NCI-H1417 treated with DMSO at 0.1 percent for 48 hours (cell line): ENCODE data around the gene SCTR.
"Not testable (repeated sequence)": the region's sequence is repeated elsewhere in the genome, so short reads cannot be mapped to it uniquely, and the experiment has no call there.

ENCODE experiments used
- DNase-seq: peaks from one replicate; lab custom pipeline; 2025; lab: John Stamatoyannopoulos, UW

The SCTR gene

DNA sequence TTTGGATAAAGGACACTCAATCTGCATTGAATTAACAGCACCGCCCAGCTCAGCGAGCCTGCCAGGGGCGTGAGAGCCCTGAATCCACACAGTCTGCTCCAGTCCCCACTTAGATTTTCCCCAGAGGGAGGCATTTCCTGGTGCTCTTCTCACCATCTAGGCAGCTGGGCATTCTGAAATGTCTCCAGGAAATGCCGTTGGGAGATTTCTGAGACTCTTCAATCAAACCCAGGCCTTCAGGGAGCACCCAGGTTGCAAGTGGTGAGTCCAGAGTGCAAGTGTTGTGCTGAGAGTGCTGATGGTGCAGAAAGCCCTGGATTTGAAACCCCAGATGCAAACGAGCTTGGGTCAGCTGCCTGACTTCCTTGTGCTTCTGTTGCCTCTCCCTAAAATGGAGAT is 116.1 kb downstream of the SCTR start:
- DNase-seq = no peak

DNA sequence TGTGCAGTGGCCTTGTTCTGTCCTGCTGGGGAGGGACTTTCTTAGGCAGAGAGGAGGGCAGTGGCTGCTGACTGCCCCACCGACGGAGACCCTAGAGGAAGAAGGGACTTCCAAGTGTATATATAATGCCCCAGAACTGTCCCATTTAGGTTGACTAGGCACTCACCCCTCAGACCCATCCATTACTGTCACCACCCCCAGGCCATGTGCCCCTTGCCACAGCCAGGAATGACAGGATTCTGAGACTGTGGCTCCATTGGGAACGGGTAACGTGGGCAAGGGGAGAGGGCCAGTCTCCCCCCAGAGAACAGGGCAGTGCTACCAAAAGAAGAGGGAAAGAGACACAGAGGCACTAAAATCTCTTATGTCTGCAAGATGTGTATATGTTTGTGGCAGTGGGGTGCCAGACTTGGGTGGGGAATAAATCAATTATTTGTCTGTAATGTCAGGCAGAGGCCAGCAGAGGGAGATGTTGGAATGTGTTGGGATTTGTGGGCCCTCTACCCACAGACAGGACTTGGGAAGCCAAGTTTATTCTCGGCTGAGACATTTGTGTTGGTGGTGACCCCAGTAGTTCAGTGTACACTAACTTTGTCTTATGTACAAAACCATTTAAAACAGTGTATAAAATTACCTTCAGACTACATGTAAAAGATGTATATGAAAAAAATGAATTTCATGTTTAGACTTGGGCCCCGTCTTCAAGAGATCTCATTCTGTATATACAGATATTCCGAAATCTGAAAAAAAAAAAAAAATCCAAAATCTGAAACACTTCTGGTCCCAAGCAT is 116.7 kb downstream of the SCTR start:
- peak; percentile 50 for DNase-seq

DNA sequence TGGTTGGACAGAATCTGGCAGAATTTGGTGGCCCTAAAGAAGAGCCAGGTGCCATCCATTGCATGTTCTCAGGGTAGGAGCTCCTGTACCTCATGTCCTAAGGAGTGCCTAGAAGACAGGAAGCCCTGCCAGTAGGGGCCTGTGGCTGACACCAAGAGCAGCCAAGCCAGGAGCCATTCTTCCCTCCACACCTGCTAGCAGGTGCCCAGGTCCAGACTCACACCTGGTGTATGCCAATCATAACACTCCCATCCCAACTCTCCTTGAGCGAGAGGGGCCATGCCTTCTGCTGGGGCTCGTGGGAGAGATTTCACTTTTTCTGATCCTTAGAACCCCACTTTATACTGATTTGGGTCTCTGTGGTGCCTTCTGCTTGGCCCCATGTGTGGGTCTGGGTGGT is 119.1 kb downstream of the SCTR start:
- no peak for DNase-seq

DNA sequence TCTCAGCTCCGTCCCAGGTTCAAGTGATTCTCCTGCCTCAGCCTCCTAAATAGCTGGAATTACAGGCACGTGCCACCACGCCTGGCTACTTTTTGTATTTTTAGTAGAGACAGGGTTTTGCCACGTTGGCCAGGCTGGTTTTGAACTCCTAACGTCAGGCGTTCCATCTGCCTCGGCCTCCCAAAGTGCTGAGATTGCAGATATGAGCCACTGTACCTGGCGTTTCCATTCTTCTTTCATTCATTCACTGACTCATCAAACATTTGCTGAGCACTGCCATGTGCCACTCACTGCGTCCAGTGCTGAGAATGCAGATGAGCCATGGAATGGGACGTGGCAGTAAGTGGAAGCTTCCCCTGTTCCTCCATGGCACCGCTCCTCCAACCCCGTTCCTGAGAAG is 120.7 kb downstream of the SCTR start:
- not testable (repeated sequence) for DNase-seq

DNA sequence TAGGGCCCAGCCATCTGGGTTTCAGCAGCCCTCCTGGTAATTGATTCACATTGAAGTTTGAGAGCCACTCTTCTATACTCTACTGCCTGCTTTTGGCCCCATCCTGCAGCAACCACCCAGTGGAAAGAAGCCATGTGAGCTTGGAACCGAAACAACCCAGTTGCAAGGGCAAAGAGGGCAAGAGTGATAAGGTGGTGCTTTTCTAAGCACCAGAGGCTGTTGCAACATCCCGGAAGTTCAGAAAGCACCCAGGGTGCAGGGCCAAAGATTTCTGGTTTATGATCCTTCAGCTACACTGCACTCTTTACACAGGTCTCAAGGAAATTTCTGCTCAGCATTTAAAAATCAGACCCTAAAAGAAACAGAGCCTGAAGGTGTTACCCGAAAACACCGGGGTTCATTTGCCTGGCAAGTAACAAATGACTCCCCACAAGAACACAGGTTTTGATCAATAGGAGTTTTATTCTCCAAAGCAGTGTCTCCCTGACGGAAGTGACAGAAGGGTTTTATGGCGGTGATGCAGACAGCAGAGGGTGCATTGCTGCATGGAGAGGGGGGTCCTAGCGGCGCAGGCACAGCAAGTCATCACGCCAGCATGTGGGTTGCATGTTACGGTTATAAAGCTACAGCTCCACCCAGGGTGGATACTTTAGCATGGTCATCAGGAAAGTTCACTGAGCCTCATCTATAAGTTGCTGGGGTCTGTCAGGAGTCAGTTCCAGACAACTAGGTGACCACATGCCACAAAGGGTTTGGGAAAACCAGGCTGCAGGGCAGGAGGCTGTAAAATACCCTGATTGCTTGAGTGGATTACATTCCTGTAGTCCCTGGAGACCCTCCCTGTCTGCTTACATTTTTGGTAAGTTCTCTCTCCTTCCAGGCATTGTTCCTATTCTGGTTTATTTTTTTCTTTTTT is 121.4 kb downstream of the SCTR start:
- no peak for DNase-seq

DNA sequence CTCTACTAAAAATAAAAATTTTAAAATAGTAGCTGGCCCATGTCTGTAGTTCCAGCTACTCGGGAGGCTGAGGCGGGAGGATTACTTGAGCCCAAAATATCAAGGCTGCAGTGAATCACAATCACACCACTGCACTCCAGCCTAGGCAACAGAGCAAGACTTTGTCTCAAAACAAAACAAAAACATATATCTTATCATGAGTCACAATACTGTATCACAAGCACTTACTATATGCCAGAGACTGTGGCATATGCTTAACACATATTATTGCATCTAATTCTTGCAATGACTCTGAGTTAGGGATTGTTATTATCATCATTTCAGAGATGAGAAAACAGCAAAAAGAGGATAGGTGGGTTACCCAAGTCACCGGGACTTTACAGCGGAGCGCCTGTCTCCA is 122.2 kb downstream of the SCTR start:
- no peak for DNase-seq

DNA sequence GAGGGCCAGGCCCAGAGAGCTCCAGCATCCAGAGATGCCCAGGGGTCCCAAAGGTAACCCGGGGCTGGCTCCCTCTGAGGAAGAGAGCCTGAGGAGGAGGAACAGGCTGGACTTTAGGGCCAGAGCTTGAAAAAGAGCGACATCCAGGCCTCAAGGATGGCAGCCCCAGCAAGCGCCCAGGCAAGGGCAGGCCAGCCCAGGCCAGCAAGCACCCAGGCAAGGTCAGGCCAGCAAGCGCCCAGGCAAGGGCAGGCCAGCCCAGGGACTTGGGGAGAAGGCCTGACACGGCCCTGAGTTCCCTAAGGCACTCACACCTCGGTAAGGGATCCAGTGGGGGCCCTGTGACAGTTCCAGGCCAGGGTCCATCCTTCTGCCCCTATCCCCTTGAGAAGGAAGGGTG is 127.1 kb downstream of the SCTR start:
- DNase-seq = no peak

DNA sequence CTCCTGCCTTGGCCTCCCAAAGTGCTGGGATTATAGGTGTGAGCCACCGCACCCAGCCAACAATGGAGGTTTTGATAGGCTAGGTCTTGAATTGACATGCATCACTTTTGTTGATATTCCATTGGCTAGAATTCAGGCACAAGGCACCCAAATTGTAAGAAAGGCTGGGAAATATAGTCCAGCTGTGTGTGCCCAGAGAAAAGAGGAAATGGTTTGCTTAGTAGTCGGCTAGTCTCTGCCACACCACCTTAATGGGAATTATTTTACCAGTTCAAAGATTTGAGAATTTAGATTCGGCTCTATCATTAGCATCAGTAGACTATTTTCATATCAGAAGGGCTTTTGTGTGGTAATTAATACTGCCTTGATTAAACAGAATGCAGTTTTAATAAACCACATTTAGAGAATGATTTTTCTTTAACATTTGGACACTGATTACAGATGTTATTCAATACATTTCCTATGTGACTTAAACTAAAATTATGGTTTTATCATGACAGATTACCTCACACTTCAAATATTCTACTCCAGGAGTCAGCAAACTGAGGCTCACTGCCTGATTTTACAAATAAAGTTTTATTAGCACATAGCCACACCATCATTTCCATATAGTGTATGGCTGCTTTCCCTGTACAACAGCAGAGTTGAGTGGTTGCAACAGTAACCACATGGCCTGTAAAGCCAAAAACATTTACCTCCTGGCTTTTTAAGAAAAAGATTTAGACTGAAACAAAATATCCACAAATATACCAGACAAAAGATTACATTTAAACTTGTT is 130.1 kb downstream of the SCTR start:
- no peak for DNase-seq
